ENCODE measurements around the gene TXNDC5. TPM values are rescaled to one million over a fixed set of nuclear protein-coding genes. Genes with fewer than 3 reads are reported as not detected.
A peak's percentile ranks its signal among the peaks of the same experiment; 100 is the strongest.

Gene TXNDC5
- total and polyA plus RNA-seq, 2 of the 13 experiments (the other 11 are each of a cell fraction or from before 2014, with no cell fraction given): 287 to 578 TPM

DNA sequence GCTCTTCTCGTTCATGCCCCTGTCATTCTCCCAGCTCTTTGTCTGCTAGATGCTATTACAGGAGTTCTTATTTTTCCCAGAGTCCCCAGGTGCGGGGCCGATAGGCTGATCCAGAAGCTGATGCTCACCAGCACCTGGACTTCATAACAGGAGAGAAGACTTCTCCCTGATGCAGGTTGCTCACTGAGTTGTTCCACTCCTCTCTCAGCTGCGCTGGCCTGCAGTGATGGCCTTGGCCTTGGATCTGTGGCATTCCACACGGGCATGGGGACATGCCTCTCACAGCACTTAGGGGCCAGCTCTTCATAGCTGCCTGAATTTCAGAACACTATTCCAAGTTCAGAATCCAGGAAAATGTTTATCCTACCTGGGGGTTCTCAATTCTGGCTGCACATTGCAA, 7.1 kb upstream of the TXNDC5 start (continued):
- peak; percentile 37; the same call in 1 of the 2 replicates for TF ChIP-seq SAP130 (CRISPR knock-in tag; IDR thresholded peaks at IDR 0.05; ENCODE audit: low read depth)
- TF ChIP-seq ZFX (CRISPR knock-in tag; IDR thresholded peaks at IDR 0.05; ENCODE audit: low read depth): peak; percentile 39; the same call in 1 of the 2 replicates
- 0 out of 2 replicates have a peak, but pooled peaks have one; percentile 30 for TF ChIP-seq SNAPC2 (CRISPR knock-in tag; IDR thresholded peaks at IDR 0.05)
- TF ChIP-seq SIN3A (IDR thresholded peaks at IDR 0.05; ENCODE audit: borderline replicate concordance, low read depth, low read length): no peak
- TF ChIP-seq ZNF264 (CRISPR knock-in tag; IDR thresholded peaks at IDR 0.05): peak; percentile 86
- TF ChIP-seq, protein P1, sequence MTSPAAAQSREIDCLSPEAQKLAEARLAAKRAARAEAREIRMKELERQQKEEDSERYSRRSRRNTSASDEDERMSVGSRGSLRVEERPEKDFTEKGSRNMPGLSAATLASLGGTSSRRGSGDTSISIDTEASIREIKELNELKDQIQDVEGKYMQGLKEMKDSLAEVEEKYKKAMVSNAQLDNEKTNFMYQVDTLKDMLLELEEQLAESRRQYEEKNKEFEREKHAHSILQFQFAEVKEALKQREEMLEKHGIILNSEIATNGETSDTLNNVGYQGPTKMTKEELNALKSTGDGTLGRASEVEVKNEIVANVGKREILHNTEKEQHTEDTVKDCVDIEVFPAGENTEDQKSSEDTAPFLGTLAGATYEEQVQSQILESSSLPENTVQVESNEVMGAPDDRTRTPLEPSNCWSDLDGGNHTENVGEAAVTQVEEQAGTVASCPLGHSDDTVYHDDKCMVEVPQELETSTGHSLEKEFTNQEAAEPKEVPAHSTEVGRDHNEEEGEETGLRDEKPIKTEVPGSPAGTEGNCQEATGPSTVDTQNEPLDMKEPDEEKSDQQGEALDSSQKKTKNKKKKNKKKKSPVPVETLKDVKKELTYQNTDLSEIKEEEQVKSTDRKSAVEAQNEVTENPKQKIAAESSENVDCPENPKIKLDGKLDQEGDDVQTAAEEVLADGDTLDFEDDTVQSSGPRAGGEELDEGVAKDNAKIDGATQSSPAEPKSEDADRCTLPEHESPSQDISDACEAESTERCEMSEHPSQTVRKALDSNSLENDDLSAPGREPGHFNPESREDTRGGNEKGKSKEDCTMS (CRISPR knock-in tag; conservative IDR thresholded peaks at IDR 0.05): no peak
- TF ChIP-seq ZNF383 (CRISPR knock-in tag; IDR thresholded peaks at IDR 0.05; ENCODE audit: borderline replicate concordance): 0 out of 2 replicates have a peak, but pooled peaks have one; percentile 35
- TF ChIP-seq TEAD3 (CRISPR knock-in tag; optimal IDR thresholded peaks at IDR 0.05; ENCODE audit: borderline replicate concordance): peak; percentile 84
- 0 out of 2 replicates have a peak, but pooled peaks have one; percentile 1 for TF ChIP-seq ZSCAN31 (CRISPR knock-in tag; IDR thresholded peaks at IDR 0.05; ENCODE audit: low read depth)
- peak; percentile 71 for TF ChIP-seq RARA (CRISPR knock-in tag; IDR thresholded peaks at IDR 0.05)
- TF ChIP-seq KAT8 (CRISPR knock-in tag; IDR thresholded peaks at IDR 0.05): 0 out of 2 replicates have a peak, but pooled peaks have one; percentile 12
- TF ChIP-seq ATF4 (CRISPR knock-in tag; IDR thresholded peaks at IDR 0.05): 0 out of 4 replicates have a peak, but pooled peaks of 1 of the 2 experiments have one; percentile 16
- no peak for TF ChIP-seq ZNF616 (CRISPR knock-in tag; IDR thresholded peaks at IDR 0.05; ENCODE audit: low read depth)
- 0 out of 2 replicates have a peak, but pooled peaks have one; percentile 1 for TF ChIP-seq ZNF605 (CRISPR knock-in tag; IDR thresholded peaks at IDR 0.05)
- TF ChIP-seq BORCS8-MEF2B (CRISPR knock-in tag; IDR thresholded peaks at IDR 0.05): peak; percentile 12; the same call in 1 of the 2 replicates
- TF ChIP-seq HNF1A (IDR thresholded peaks at IDR 0.05; ENCODE audit: low read depth): no peak
- TF ChIP-seq HNF1A (CRISPR knock-in tag; IDR thresholded peaks at IDR 0.05; ENCODE audit: borderline replicate concordance): peak; percentile 26; the same call in 1 of the 2 replicates
- no peak for TF ChIP-seq ZNF10 (CRISPR knock-in tag; IDR thresholded peaks at IDR 0.05; ENCODE audit: borderline replicate concordance, low read depth)
- no peak for TF ChIP-seq ZNF780A (CRISPR knock-in tag; IDR thresholded peaks at IDR 0.05)
- TF ChIP-seq SUZ12 (IDR thresholded peaks at IDR 0.05; ENCODE audit: low read depth, low read length): no peak
- peak; percentile 99 for TF ChIP-seq ZNF556 (CRISPR knock-in tag; IDR thresholded peaks at IDR 0.05; ENCODE audit: borderline replicate concordance)
- no peak for TF ChIP-seq ZNF841 (CRISPR knock-in tag; IDR thresholded peaks at IDR 0.05; ENCODE audit: borderline replicate concordance)
- 0 out of 2 replicates have a peak, but pooled peaks have one; percentile 17 for TF ChIP-seq ZNF263 (CRISPR knock-in tag; IDR thresholded peaks at IDR 0.05)
- TF ChIP-seq ZMYM4 (CRISPR knock-in tag; IDR thresholded peaks at IDR 0.05): peak; percentile 49; the same call in 1 of the 2 replicates
- TF ChIP-seq TARDBP (CRISPR knock-in tag; IDR thresholded peaks at IDR 0.05): peak; percentile 32; the same call in 1 of the 2 replicates

Data from HepG2 (cell line).